Endothelial cell of umbilical vein (primary cell): ENCODE measurements around the gene EFCAB9. TPM values are rescaled to one million over a fixed set of nuclear protein-coding genes. Genes with fewer than 3 reads are reported as not detected.

Experiments
- BruUV-seq: library from RNA; stranded (reverse); fragments of 400-500 nt; replicated peaks from 2 replicates; lab custom pipeline; 2021; lab: Mats Ljungman, UMichigan
- CTCF ChIA-PET: fragments of 300-600, 350-600 bp; sonication (Branson Sonifier 250); formaldehyde crosslinking; loops from one replicate; lab custom pipeline; 2021; ENCODE audit warnings: antibody characterized with exemption, inconsistent platforms; lab: Charles Lee
- POLR2A ChIA-PET: fragments of 300-600, 350-600 bp; sonication (Branson Sonifier 250); formaldehyde crosslinking; loops from one replicate; lab custom pipeline; 2021; ENCODE audit warnings: antibody characterized with exemption, inconsistent platforms; lab: Charles Lee
- DNase-seq: peaks from one replicate; pipeline ENCODE4 v3.0.0-alpha.2; 2011; ENCODE audit warnings: low read depth, low spot score
- FAIRE-seq: peaks from 2 replicates; lab custom pipeline; 2011; peaks lifted over from hg19 to GRCh38; lab: Jason Lieb, UNC
- H2AFZ ChIP-seq: 2 replicates; pipeline ENCODE4 v1.6.0; 2012; ENCODE audit warnings: low read depth, low read length, control low read depth, inconsistent platforms
- H3K27ac ChIP-seq: 2 replicates; pipeline ENCODE4 v1.5.1; 2011; ENCODE audit warnings: low read depth, mild to moderate bottlenecking, control low read depth, low read length, moderate library complexity; ENCODE audit not compliant: insufficient read depth
- H3K27me3 ChIP-seq, 2 experiments: 2 replicates each; pipeline versions ENCODE4 v1.6.0 to v1.6.1; 2011; ENCODE audit warnings: low read length in 2 of 2, mixed read lengths in 1 of 2; ENCODE audit not compliant: control insufficient read depth in 2 of 2, insufficient read depth in 2 of 2
- H3K36me3 ChIP-seq, 2 experiments: 2 replicates in 1 of 2; 3 replicates in 1 of 2; pipeline ENCODE4 v1.5.1; 2011; ENCODE audit warnings: low read length in 2 of 2, mild to moderate bottlenecking in 1 of 2, moderate library complexity in 1 of 2; ENCODE audit not compliant: control insufficient read depth in 2 of 2, insufficient read depth in 2 of 2; ENCODE audit errors: extremely low read depth in 1 of 2
- H3K4me1 ChIP-seq: 3 replicates; pipeline ENCODE4 v1.5.1; 2011; ENCODE audit warnings: mild to moderate bottlenecking, low read length; ENCODE audit not compliant: control insufficient read depth, insufficient read depth; ENCODE audit errors: extremely low read depth
- H3K4me2 ChIP-seq: 2 replicates; pipeline ENCODE4 v1.6.1; 2011; ENCODE audit warnings: low read length, control low read depth, mixed read lengths; ENCODE audit not compliant: insufficient read depth
- H3K4me3 ChIP-seq, 3 experiments: fragments of 200-600 bp in 1 of 3; sonication (generic), shearing (Covaris generic) in 1 of 3; replicated peaks in 1 of 3; 2 replicates each; pipeline ENCODE4 v1.5.1; 2011 to 2016; ENCODE audit warnings: control low read depth in 3 of 3, low read length in 3 of 3, mild to moderate bottlenecking in 2 of 3, inconsistent platforms in 1 of 3, low read depth in 1 of 3, moderate library complexity in 1 of 3; ENCODE audit not compliant: insufficient read depth in 1 of 3
- H3K79me2 ChIP-seq: 2 replicates; pipeline ENCODE4 v1.6.0; 2012; ENCODE audit warnings: low read length, inconsistent platforms; ENCODE audit not compliant: control insufficient read depth, insufficient read depth
- H3K9ac ChIP-seq: replicated peaks from 2 replicates; pipeline ENCODE3; 2011; ENCODE audit warnings: low read length, control low read depth; ENCODE audit not compliant: insufficient read depth; ENCODE audit errors: extremely low read depth
- H3K9me1 ChIP-seq: replicated peaks from 3 replicates; pipeline ENCODE4 v1.6.0; 2011; ENCODE audit warnings: mild to moderate bottlenecking, low read length; ENCODE audit not compliant: control insufficient read depth, insufficient read depth; ENCODE audit errors: extremely low read depth
- H3K9me3 ChIP-seq: replicated peaks from 2 replicates; pipeline ENCODE4 v1.5.1; 2012; ENCODE audit warnings: low read length, inconsistent platforms; ENCODE audit not compliant: control insufficient read depth, insufficient read depth
- H4K20me1 ChIP-seq: replicated peaks from 2 replicates; pipeline ENCODE3; 2011; ENCODE audit warnings: mild to moderate bottlenecking, low read length; ENCODE audit not compliant: control insufficient read depth, insufficient read depth; ENCODE audit errors: extremely low read depth
- CTCF ChIP-seq, 2 donors: IDR thresholded peaks; 1 replicate in 1 of 2; 2 replicates in 1 of 2; pipeline ENCODE4 v1.5.1; 2011; ENCODE audit warnings: low read length in 2 of 2, mild to moderate bottlenecking in 2 of 2, moderate library complexity in 2 of 2, control low read depth in 1 of 2, inconsistent platforms in 1 of 2, low read depth in 1 of 2; ENCODE audit not compliant: insufficient read depth in 1 of 2; ENCODE audit errors: extremely low read depth in 1 of 2
- EZH2 ChIP-seq: IDR thresholded peaks from 2 replicates; pipeline ENCODE4 v1.6.1; 2012; ENCODE audit warnings: borderline replicate concordance, low read depth, mild to moderate bottlenecking, moderate library complexity, low read length, inconsistent platforms; ENCODE audit not compliant: severe bottlenecking
- FOS ChIP-seq: IDR thresholded peaks from 2 replicates; pipeline ENCODE4 v1.6.1; 2011; ENCODE audit warnings: mild to moderate bottlenecking, low read length, moderate library complexity, borderline replicate concordance; ENCODE audit not compliant: insufficient read depth
- GATA2 ChIP-seq: IDR thresholded peaks from 2 replicates; pipeline ENCODE4 v1.7.0; 2011; ENCODE audit warnings: low read depth, mild to moderate bottlenecking, moderate library complexity, mixed read lengths, low read length; ENCODE audit not compliant: insufficient read length, insufficient read depth
- JUN ChIP-seq: IDR thresholded peaks from 2 replicates; pipeline ENCODE4 v1.6.1; 2011; ENCODE audit warnings: borderline replicate concordance, low read depth; ENCODE audit not compliant: insufficient read length, insufficient read depth
- MAX ChIP-seq: IDR thresholded peaks from 2 replicates; pipeline ENCODE4 v1.6.1; 2011; ENCODE audit not compliant: insufficient read depth, insufficient read length
- MYC ChIP-seq: IDR thresholded peaks from one replicate; pipeline ENCODE4 v1.6.1; 2011; ENCODE audit warnings: mild to moderate bottlenecking, low read depth, low read length
- POLR2A ChIP-seq: IDR thresholded peaks from 2 replicates; pipeline ENCODE4 v1.6.1; 2012; ENCODE audit warnings: low read depth, mild to moderate bottlenecking, control low read depth, low read length
- POLR2AphosphoS5 ChIP-seq: IDR thresholded peaks from 2 replicates; pipeline ENCODE4 v1.6.1; 2012; ENCODE audit warnings: low read depth, mild to moderate bottlenecking, control low read depth, low read length, moderate library complexity; ENCODE audit not compliant: insufficient read depth
- dilution Hi-C: fragments of 300-500 bp; cut with MboI; formaldehyde crosslinking; loops from one replicate; pipeline ENCODE4 v1.15.0; 2019; ENCODE audit warnings: low sequenced_read_pairs; ENCODE audit not compliant: extremely low pct_ligation_motif_present
- intact Hi-C: fragments of 100-400 bp; cut with micrococcal nuclease; formaldehyde crosslinking; loops from one replicate; pipeline ENCODE4 v1.10.0; 2022
- polyA plus RNA-seq, 4 experiments: library from polyadenylated mRNA; depleted of rRNA in 3 of 4; stranded (reverse) in 3 of 4; unstranded in 1 of 4; fragments of >200 nt; gene quantifications; 2 replicates each; pipeline versions ENCODE4 v1.2.1 to v1.2.3, GENCODE V29; 2011 to 2012; ENCODE audit warnings: missing spikeins in 1 of 4
- total RNA-seq: library from RNA; stranded (reverse); gene quantifications from 2 replicates; pipeline ENCODE4 v1.2.3, GENCODE V29; 2021

EFCAB9 gene
- total and polyA plus RNA-seq, 2 donors (not counting 3 experiments of a cell fraction or from before 2014, with no cell fraction given) = not detected

GRCh38 chr5:172144291-172144815 lies 49.6 kb upstream of the EFCAB9 start:
- Histone ChIP-seq H3K27ac (no peak overlapping the region), H3K9me3 (no peaks in the 10 kb centered on the region), H3K4me3 (no peak overlapping the region), H3K4me1 (peaks cover 2% of the 10 kb centered on the region), H3K4me2 (no peak overlapping the region), H3K9ac (no peak overlapping the region), H2AFZ (no peak overlapping the region), H3K27me3 (no peaks in the 10 kb centered on the region), H3K79me2 (no peaks in the 10 kb centered on the region), H4K20me1 (peaks cover 2% of the 10 kb centered on the region), H3K36me3 (peaks cover 0 to 3% of the 10 kb centered on the region in 2 experiments), H3K9me1 (no peaks in the 10 kb centered on the region)
- DNase-seq (no peak), FAIRE-seq (no peak)
- dilution Hi-C loops (no loop called here), intact Hi-C loops (loop anchor here (5.0 kb wide), 1 partner anchor 43 kb away; the partner anchor contains the start of gene STK10)
- ChIA-PET CTCF (no interaction called here), POLR2A (interaction anchor here (1.2 kb wide), 1 partner anchor 11 kb away, joined by 3 read pairs; no protein-coding TSS in a partner anchor)
- BruUV-seq = no TSS peak
- TF ChIP-seq JUN (no peak), EZH2 (no peak), MAX (no peak), GATA2 (no peak), POLR2AphosphoS5 (no peak), FOS (no peak), MYC (no peak), CTCF (IDR thresholded peaks at IDR 0.05; ENCODE audit: extremely low read depth in 1 of 2, insufficient read depth in 1 of 2, low read depth in 1 of 2, low read length in 2 of 2) (no peak), POLR2A (no peak)
